ENCODE data around the gene PIGZ. TPM values are rescaled to one million over a fixed set of nuclear protein-coding genes. Genes with fewer than 3 reads are reported as not detected.

PIGZ gene
- total and polyA plus RNA-seq, 9 of the 15 experiments (the other 6 are each of a cell fraction or from before 2014, with no cell fraction given): 0.15 to 1.8 (median 0.76) TPM

DNA sequence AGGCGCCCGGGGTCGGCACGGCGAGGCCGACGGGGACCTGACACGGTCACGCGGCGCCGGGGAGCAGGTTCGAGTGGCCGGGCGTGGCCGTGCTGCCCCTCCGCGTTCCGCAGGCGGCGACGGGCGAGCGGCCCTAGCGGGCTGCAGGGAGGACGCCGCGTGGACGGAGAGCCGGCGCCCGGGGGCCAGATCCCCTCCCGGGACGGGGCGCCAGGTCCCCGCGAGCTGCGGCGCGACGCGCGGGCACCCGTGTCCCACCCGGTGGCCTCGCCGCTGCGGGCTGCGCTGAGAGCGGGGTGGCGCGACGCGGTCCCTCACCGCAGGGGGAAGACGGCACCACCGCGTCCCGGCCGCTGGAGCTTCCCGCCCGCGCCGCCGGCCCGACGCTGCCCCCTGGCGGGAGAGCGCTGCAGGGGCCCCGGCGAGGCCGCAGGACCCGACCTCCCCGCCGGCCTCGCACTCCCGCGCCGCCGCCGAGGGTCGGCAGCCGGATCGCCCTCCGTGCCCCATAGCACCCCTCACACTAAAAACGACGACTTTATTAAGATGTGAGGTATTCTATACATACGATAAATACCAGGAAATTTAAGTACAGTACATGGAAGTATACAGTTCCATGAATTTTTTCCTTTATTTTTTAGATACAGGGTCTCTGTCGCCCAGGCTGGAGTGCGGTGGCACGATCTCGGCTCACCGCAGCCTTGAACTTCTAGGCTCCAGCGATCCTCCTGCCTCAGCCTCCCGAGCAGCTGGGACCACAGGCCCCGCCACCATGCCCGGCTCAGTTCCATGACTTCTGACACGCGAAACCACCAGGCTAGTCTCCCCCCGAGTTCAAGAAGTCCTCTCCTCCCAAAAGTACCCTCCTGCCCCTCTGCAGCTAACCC lies 1.3 kb upstream of the PIGZ start (continued):
- TF ChIP-seq, protein P1, sequence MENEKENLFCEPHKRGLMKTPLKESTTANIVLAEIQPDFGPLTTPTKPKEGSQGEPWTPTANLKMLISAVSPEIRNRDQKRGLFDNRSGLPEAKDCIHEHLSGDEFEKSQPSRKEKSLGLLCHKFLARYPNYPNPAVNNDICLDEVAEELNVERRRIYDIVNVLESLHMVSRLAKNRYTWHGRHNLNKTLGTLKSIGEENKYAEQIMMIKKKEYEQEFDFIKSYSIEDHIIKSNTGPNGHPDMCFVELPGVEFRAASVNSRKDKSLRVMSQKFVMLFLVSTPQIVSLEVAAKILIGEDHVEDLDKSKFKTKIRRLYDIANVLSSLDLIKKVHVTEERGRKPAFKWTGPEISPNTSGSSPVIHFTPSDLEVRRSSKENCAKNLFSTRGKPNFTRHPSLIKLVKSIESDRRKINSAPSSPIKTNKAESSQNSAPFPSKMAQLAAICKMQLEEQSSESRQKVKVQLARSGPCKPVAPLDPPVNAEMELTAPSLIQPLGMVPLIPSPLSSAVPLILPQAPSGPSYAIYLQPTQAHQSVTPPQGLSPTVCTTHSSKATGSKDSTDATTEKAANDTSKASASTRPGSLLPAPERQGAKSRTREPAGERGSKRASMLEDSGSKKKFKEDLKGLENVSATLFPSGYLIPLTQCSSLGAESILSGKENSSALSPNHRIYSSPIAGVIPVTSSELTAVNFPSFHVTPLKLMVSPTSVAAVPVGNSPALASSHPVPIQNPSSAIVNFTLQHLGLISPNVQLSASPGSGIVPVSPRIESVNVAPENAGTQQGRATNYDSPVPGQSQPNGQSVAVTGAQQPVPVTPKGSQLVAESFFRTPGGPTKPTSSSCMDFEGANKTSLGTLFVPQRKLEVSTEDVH (IDR thresholded peaks at IDR 0.05; ENCODE audit: low read depth, partially characterized antibody): no peak
- no peak; the same call in 1 of the 2 replicates for TF ChIP-seq JUN (IDR thresholded peaks at IDR 0.05; ENCODE audit: borderline replicate concordance, low read depth, low read length)
- TF ChIP-seq JUN (CRISPR knock-in tag; IDR thresholded peaks at IDR 0.05; ENCODE audit: borderline replicate concordance): 0 out of 2 replicates have a peak, but pooled peaks have one; percentile 40
- TF ChIP-seq TCF3 (CRISPR knock-in tag; IDR thresholded peaks at IDR 0.05): no peak
- TF ChIP-seq TRIM28 (IDR thresholded peaks at IDR 0.05): no peak
- TF ChIP-seq CBX2 (IDR thresholded peaks at IDR 0.05; ENCODE audit: insufficient read depth, low read length, poor library complexity, severe bottlenecking): no peak
- TF ChIP-seq, protein P2, sequence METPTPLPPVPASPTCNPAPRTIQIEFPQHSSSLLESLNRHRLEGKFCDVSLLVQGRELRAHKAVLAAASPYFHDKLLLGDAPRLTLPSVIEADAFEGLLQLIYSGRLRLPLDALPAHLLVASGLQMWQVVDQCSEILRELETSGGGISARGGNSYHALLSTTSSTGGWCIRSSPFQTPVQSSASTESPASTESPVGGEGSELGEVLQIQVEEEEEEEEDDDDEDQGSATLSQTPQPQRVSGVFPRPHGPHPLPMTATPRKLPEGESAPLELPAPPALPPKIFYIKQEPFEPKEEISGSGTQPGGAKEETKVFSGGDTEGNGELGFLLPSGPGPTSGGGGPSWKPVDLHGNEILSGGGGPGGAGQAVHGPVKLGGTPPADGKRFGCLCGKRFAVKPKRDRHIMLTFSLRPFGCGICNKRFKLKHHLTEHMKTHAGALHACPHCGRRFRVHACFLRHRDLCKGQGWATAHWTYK (CRISPR knock-in tag; IDR thresholded peaks at IDR 0.05): 0 out of 2 replicates have a peak, but pooled peaks have one; percentile 79
- TF ChIP-seq, protein P3, sequence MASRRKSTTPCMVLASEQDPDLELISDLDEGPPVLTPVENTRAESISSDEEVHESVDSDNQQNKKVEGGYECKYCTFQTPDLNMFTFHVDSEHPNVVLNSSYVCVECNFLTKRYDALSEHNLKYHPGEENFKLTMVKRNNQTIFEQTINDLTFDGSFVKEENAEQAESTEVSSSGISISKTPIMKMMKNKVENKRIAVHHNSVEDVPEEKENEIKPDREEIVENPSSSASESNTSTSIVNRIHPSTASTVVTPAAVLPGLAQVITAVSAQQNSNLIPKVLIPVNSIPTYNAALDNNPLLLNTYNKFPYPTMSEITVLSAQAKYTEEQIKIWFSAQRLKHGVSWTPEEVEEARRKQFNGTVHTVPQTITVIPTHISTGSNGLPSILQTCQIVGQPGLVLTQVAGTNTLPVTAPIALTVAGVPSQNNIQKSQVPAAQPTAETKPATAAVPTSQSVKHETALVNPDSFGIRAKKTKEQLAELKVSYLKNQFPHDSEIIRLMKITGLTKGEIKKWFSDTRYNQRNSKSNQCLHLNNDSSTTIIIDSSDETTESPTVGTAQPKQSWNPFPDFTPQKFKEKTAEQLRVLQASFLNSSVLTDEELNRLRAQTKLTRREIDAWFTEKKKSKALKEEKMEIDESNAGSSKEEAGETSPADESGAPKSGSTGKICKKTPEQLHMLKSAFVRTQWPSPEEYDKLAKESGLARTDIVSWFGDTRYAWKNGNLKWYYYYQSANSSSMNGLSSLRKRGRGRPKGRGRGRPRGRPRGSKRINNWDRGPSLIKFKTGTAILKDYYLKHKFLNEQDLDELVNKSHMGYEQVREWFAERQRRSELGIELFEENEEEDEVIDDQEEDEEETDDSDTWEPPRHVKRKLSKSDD (conservative IDR thresholded peaks at IDR 0.05; ENCODE audit: low read length): no peak
- no peak for TF ChIP-seq FOXM1 (IDR thresholded peaks at IDR 0.05; ENCODE audit: low read depth)
- no peak; the same call in 1 of the 2 replicates for TF ChIP-seq FOXM1 (CRISPR knock-in tag; IDR thresholded peaks at IDR 0.05; ENCODE audit: low read depth)
- no peak for TF ChIP-seq ZNF311 (CRISPR knock-in tag; IDR thresholded peaks at IDR 0.05)
- TF ChIP-seq, protein P4, sequence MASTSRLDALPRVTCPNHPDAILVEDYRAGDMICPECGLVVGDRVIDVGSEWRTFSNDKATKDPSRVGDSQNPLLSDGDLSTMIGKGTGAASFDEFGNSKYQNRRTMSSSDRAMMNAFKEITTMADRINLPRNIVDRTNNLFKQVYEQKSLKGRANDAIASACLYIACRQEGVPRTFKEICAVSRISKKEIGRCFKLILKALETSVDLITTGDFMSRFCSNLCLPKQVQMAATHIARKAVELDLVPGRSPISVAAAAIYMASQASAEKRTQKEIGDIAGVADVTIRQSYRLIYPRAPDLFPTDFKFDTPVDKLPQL (IDR thresholded peaks at IDR 0.05; ENCODE audit: extremely low read depth, insufficient read length): no peak
- TF ChIP-seq EWSR1 (IDR thresholded peaks at IDR 0.05; ENCODE audit: borderline replicate concordance, low read depth, partially characterized antibody): no peak
- TF ChIP-seq, protein P5, sequence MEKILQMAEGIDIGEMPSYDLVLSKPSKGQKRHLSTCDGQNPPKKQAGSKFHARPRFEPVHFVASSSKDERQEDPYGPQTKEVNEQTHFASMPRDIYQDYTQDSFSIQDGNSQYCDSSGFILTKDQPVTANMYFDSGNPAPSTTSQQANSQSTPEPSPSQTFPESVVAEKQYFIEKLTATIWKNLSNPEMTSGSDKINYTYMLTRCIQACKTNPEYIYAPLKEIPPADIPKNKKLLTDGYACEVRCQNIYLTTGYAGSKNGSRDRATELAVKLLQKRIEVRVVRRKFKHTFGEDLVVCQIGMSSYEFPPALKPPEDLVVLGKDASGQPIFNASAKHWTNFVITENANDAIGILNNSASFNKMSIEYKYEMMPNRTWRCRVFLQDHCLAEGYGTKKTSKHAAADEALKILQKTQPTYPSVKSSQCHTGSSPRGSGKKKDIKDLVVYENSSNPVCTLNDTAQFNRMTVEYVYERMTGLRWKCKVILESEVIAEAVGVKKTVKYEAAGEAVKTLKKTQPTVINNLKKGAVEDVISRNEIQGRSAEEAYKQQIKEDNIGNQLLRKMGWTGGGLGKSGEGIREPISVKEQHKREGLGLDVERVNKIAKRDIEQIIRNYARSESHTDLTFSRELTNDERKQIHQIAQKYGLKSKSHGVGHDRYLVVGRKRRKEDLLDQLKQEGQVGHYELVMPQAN (IDR thresholded peaks at IDR 0.05; ENCODE audit: borderline replicate concordance): no peak
- TF ChIP-seq BCL6 (CRISPR knock-in tag; IDR thresholded peaks at IDR 0.05): no peak
- TF ChIP-seq NCOA6 (IDR thresholded peaks at IDR 0.05): no peak
- no peak for TF ChIP-seq BRD9 (IDR thresholded peaks at IDR 0.05; ENCODE audit: low read depth, partially characterized antibody)
- no peak for TF ChIP-seq RNF2 (IDR thresholded peaks at IDR 0.05)
